Adrenal gland (tissue), 5 donors: ENCODE data around the gene NCK2.
"Not testable (repeated sequence)": the region's sequence is repeated elsewhere in the genome, so short reads cannot be mapped to it uniquely, and the experiment has no call there.

Source experiments
- CTCF ChIP-seq, 6 experiments: fragments of 450-650 bp in 4 of 6; fragments of 200-600 bp in 2 of 6; sonication (generic) in 1 of 6; IDR thresholded peaks; 1 replicate in 5 of 6; 2 replicates in 1 of 6; pipeline versions ENCODE4 v1.5.1 to v1.8.0; 2016 to 2021; ENCODE audit warnings: antibody characterized with exemption in 6 of 6, mild to moderate bottlenecking in 2 of 6, moderate library complexity in 1 of 6
- POLR2A ChIP-seq, 2 donors: fragments of 450-650 bp; IDR thresholded peaks; one replicate each; pipeline ENCODE4 v1.6.1; 2017; ENCODE audit warnings: antibody characterized with exemption in 2 of 2, mild to moderate bottlenecking in 2 of 2, moderate library complexity in 1 of 2
- donor health status: DM: no; HTN: no; CAD: no.

GRCh38 chr2:105771291-105771690, 26.6 kb downstream of the NCK2 start:
- TF ChIP-seq CTCF, POLR2A (IDR thresholded peaks at IDR 0.05): not testable (repeated sequence)
